Sigmoid colon (tissue), 7 donors: ENCODE data around the gene PLD1. TPM values are rescaled to one million over a fixed set of nuclear protein-coding genes. Genes with fewer than 3 reads are reported as not detected.

Source experiments
- DNase-seq: peaks from one replicate; pipeline ENCODE4 v3.0.0-alpha.2; 2019
- H3K27ac ChIP-seq, 4 donors: fragments of 200-600 bp; sonication (generic); one replicate each; pipeline ENCODE4 v1.5.1; 2016 to 2019; ENCODE audit warnings: mild to moderate bottlenecking in 1 of 4
- H3K27me3 ChIP-seq, 3 donors: fragments of 200-600 bp; sonication (generic); one replicate each; pipeline ENCODE4 v1.5.1; 2019; ENCODE audit warnings: mild to moderate bottlenecking in 1 of 3
- H3K36me3 ChIP-seq, 4 donors: fragments of 200-600 bp; sonication (generic); one replicate each; pipeline ENCODE4 v1.5.1; 2016 to 2019
- H3K4me1 ChIP-seq, 4 donors: fragments of 200-600 bp; sonication (generic); one replicate each; pipeline ENCODE4 v1.5.1; 2017 to 2019
- H3K4me3 ChIP-seq, 4 donors: fragments of 200-600 bp; sonication (generic); one replicate each; pipeline ENCODE4 v1.5.1; 2017 to 2019; ENCODE audit warnings: mild to moderate bottlenecking in 2 of 4, moderate library complexity in 1 of 4
- H3K9me3 ChIP-seq, 4 donors: fragments of 200-600 bp in 3 of 4; sonication (generic) in 3 of 4; one replicate each; pipeline versions ENCODE4 v1.5.1 to v1.6.1; 2013 to 2019
- CTCF ChIP-seq, 4 experiments: fragments of 450-650 bp in 3 of 4; fragments of 200-600 bp in 1 of 4; IDR thresholded peaks; one replicate each; pipeline ENCODE4 v1.5.1; 2016 to 2019; ENCODE audit warnings: antibody characterized with exemption in 4 of 4, mild to moderate bottlenecking in 3 of 4, moderate library complexity in 2 of 4
- EP300 ChIP-seq, 4 donors: sonication (generic); formaldehyde crosslinking; IDR thresholded peaks; one replicate each; pipeline ENCODE4 v1.6.1; 2017; ENCODE audit warnings: antibody characterized with exemption in 4 of 4
- POLR2A ChIP-seq, 2 donors: fragments of 450-650 bp; IDR thresholded peaks; one replicate each; pipeline ENCODE4 v1.6.1; 2016; ENCODE audit warnings: antibody characterized with exemption in 2 of 2, mild to moderate bottlenecking in 2 of 2, moderate library complexity in 2 of 2
- POLR2AphosphoS5 ChIP-seq, 4 donors: sonication (generic); formaldehyde crosslinking; IDR thresholded peaks; one replicate each; pipeline ENCODE4 v1.6.1; 2017; ENCODE audit warnings: antibody characterized with exemption in 4 of 4
- WGBS, 2 donors: extraction: QIAGEN DNeasy Blood & Tissue Kit; methylation state at CpG; one replicate each; pipeline ENCODE4 v1.1.7; 2013; 5-methylcytosine and 5-hydroxymethylcytosine counted together
- intact Hi-C: fragments of 100-400 bp; cut with DNase I; formaldehyde crosslinking; loops from one replicate; pipeline ENCODE4 v1.15.1; 2023
- polyA plus RNA-seq, 3 donors: library from polyadenylated mRNA; stranded (reverse); fragments of 200-250 nt; gene quantifications; one replicate each; pipeline ENCODE4 v1.2.3, GENCODE V29; 2013
- total RNA-seq, 4 donors: library from RNA; depleted of rRNA; stranded (reverse); fragments of >200 nt; gene quantifications; one replicate each; pipeline ENCODE4 v1.1.0, GENCODE V29; 2016
- donor health status: healthy with polysubstance abuse.
- donor health status: Bipolar disorder and iron deficiency.
- donor health status: healthy.

PLD1 gene
- total and polyA plus RNA-seq, 7 donors = 8.6 to 24.3 (median 12.2) TPM

DNA sequence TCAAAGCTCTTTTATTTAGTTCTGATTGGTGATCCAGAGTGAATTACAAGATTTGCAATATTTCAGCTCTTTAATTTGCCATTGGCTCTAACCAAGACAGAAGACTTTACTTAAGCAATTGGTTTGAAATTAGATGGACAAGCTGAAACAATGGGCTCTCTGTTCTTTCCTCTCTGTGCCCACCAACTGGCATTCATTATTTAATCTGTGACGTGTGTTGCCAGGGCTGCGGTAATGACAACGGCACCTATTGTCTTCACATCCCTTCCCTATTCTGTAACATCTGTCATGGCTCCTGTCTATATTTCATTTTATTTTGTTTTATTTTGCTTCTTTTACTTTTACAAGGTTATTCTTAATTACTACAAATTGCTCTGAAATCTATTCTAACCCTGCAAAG lies 33.9 kb downstream of the PLD1 start:
- H3K27ac ChIP-seq = no peak overlapping the region
- intact Hi-C loops = no loop called here
- DNase-seq = no peak
- TF ChIP-seq POLR2A (IDR thresholded peaks at IDR 0.05) (no peak), POLR2AphosphoS5 (IDR thresholded peaks at IDR 0.05) (no peak), EP300 (IDR thresholded peaks at IDR 0.05) (no peak)
- no peaks in the 10 kb centered on the region for H3K27me3 ChIP-seq
- no peak overlapping the region for H3K4me3 ChIP-seq
- no peaks in the 10 kb centered on the region for H3K9me3 ChIP-seq
- peaks cover 0 to 14% (median 9%) of the 10 kb centered on the region in 4 donors for H3K4me1 ChIP-seq
- 23 to 64% methylated on average over 3 of the region's 3 CpGs for WGBS, 2 donors
- H3K36me3 ChIP-seq = no peaks in the 10 kb centered on the region

- H3K27ac ChIP-seq = no peak overlapping the region
- TF ChIP-seq POLR2AphosphoS5 (IDR thresholded peaks at IDR 0.05) = no peak
- TF ChIP-seq POLR2A (IDR thresholded peaks at IDR 0.05) = no peak
- TF ChIP-seq EP300 (IDR thresholded peaks at IDR 0.05) = no peak
- TF ChIP-seq CTCF (IDR thresholded peaks at IDR 0.05) = no peak
- no peaks in the 10 kb centered on the region for H3K9me3 ChIP-seq
- DNase-seq = no peak
- H3K27me3 ChIP-seq = no peaks in the 10 kb centered on the region
- no peaks in the 10 kb centered on the region for H3K36me3 ChIP-seq
- WGBS, 2 donors = 65 to 85% methylated on average over 8 of the region's 8 CpGs
- intact Hi-C loops = no loop called here
- no peak overlapping the region for H3K4me3 ChIP-seq
- H3K4me1 ChIP-seq = peaks cover 0 to 17% (median 10%) of the 10 kb centered on the region in 4 donors
Observed at GRCh38 chr3:171775943-171776342, 34.3 kb downstream of the PLD1 start.

GRCh38 chr3:171774521-171774920 lies 35.8 kb downstream of the PLD1 start:
- WGBS, 2 donors = 75 to 86% methylated on average over 6 of the region's 6 CpGs
- H3K36me3 ChIP-seq = no peaks in the 10 kb centered on the region
- no peak overlapping the region for H3K4me3 ChIP-seq
- DNase-seq = no peak
- intact Hi-C loops = no loop called here
- H3K27me3 ChIP-seq = no peaks in the 10 kb centered on the region
- peaks cover 0 to 17% (median 10%) of the 10 kb centered on the region in 4 donors for H3K4me1 ChIP-seq
- H3K9me3 ChIP-seq = no peaks in the 10 kb centered on the region
- no peak for TF ChIP-seq CTCF (IDR thresholded peaks at IDR 0.05)
- TF ChIP-seq POLR2AphosphoS5 (IDR thresholded peaks at IDR 0.05) = no peak
- TF ChIP-seq POLR2A (IDR thresholded peaks at IDR 0.05) = no peak
- TF ChIP-seq EP300 (IDR thresholded peaks at IDR 0.05) = no peak
- H3K27ac ChIP-seq = no peak overlapping the region

DNA sequence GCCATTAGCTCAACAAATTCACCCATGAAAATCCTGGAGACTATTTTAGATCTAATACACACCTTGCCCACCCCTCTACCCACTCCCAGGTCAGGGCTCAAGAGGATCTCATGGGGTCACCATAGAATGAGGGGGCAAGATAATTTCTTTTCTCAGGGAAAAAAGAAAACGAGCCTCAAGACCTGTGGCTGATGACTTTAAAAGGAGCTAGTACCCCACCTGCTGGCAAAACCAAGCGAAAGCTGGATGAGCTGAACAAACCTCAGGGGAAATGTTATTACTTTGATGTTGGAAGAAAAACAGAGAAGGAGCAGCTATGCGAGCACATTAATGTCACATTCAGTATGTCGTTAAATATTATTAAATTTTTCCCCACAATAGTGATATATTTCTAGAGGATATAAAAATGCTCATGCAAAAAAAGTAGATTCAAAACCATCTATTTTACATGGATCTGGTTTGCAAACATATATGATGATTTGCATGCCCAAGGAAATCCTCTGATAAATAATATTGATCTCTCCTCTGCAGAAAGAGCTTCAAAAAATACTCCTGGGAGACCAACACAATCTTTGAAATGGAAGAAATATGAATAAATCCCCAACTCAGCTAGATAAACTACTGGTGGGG lies 37.7 kb downstream of the PLD1 start:
- Histone ChIP-seq H3K4me1 (peaks cover 0 to 17% (median 13%) of the 10 kb centered on the region in 4 donors), H3K27me3 (no peaks in the 10 kb centered on the region), H3K4me3 (no peak overlapping the region), H3K27ac (peak overlapping the region in 1 of 4 donors; percentile 65), H3K9me3 (no peaks in the 10 kb centered on the region), H3K36me3 (no peaks in the 10 kb centered on the region)
- 2 to 4% methylated on average over 4 of the region's 4 CpGs for WGBS, 2 donors
- TF ChIP-seq CTCF (IDR thresholded peaks at IDR 0.05) = peak in 3 of 4 experiments; percentile 52 to 67 (median 63)
- TF ChIP-seq POLR2A (IDR thresholded peaks at IDR 0.05) = no peak
- no peak for TF ChIP-seq POLR2AphosphoS5 (IDR thresholded peaks at IDR 0.05)
- TF ChIP-seq EP300 (IDR thresholded peaks at IDR 0.05) = no peak
- intact Hi-C loops = loop anchor here (2.0 kb wide), 1 partner anchor 126 kb away; no protein-coding TSS in a partner anchor
- DNase-seq = peak; percentile 68

DNA sequence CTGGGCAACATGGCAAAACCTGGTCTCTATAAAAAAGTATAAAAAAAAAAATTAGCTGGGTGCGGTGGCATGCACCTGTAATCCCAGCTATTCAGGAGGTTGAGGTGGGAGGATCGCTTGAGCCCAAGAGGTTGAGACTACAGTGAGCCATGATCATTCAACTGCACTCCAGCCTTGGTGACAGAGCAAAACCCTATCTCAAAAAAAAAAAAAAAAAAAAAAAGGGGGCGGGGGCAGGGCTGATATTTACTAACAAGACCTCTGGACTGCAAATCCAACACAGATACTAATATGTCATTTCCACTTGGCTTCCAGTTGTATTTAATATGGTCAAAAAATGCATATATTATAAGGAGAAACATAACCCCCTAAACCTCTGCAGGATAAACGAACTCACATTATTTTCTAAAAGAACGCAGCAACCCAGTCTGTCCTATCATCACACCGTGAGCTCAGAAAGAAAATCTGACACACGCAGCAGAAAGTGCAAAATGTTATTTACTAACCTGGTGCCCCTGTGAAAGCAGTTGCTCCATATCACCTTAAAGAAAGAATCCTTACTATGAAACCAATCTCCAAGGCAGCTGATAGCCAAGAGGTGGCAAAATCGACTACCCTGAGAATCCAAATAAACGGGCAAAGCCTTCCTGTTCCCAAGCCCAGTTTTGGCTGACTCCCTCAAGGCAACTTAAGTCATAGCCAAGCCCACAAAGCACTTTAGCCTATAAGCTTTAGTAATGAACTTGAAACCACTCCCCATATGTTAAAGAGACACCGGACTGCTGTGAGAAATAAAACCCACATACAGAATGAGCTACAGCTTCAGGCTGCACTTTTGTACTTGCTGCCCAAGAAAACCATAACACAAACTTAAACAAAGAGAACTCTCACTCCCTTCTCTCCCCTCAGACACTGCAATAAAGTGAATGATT lies 39.3 kb downstream of the PLD1 start:
- Histone ChIP-seq H3K4me3 (peak overlapping the region in 3 of 4 donors; percentile 21 to 45 (median 29)), H3K27me3 (no peaks in the 10 kb centered on the region), H3K4me1 (peaks cover 0 to 17% (median 13%) of the 10 kb centered on the region in 4 donors), H3K27ac (peak overlapping the region; percentile 14 to 65 (median 32)), H3K9me3 (no peaks in the 10 kb centered on the region), H3K36me3 (no peaks in the 10 kb centered on the region)
- no peak for TF ChIP-seq EP300 (IDR thresholded peaks at IDR 0.05)
- peak in 1 of 2 donors; percentile 16 for TF ChIP-seq POLR2A (IDR thresholded peaks at IDR 0.05)
- TF ChIP-seq POLR2AphosphoS5 (IDR thresholded peaks at IDR 0.05) = peak in 3 of 4 donors; percentile 39 to 87 (median 61)
- no peak for TF ChIP-seq CTCF (IDR thresholded peaks at IDR 0.05)
- 14 to 49% methylated on average over 10 of the region's 10 CpGs for WGBS, 2 donors
- intact Hi-C loops = no loop called here
- no peak for DNase-seq
